Prostate gland (tissue), 2 donors: ENCODE measurements around the gene INMT. TPM values are rescaled to one million over a fixed set of nuclear protein-coding genes. Genes with fewer than 3 reads are reported as not detected.
A peak's percentile ranks its signal among the peaks of the same experiment; 100 is the strongest.

ENCODE experiments used
- DNase-seq: peaks from one replicate; pipeline ENCODE4 v3.0.0-alpha.2; 2019; ENCODE audit warnings: low spot score
- H3K27ac ChIP-seq, 2 donors: fragments of 200-600 bp; sonication (generic); 2 replicates each; pipeline ENCODE4 v1.5.1; 2017 to 2019
- H3K27me3 ChIP-seq: fragments of 200-600 bp; sonication (generic); replicated peaks from 2 replicates; pipeline ENCODE4 v1.5.1; 2019; ENCODE audit not compliant: insufficient read depth
- H3K36me3 ChIP-seq, 2 donors: fragments of 200-600 bp; sonication (generic); 1 replicate in 1 of 2; 2 replicates in 1 of 2; pipeline versions ENCODE4 v1.5.1 to v1.8.1; 2017 to 2019
- H3K4me1 ChIP-seq: fragments of 200-600 bp; sonication (generic); replicated peaks from 2 replicates; pipeline ENCODE4 v1.5.1; 2019
- H3K4me3 ChIP-seq, 2 donors: fragments of 200-600 bp; sonication (generic); 2 replicates each; pipeline ENCODE4 v1.5.1; 2017 to 2019
- H3K9me3 ChIP-seq: fragments of 200-600 bp; sonication (generic); 2 replicates; pipeline ENCODE4 v1.5.1; 2017
- CTCF ChIP-seq, 4 experiments: fragments of 200-600 bp in 2 of 4; fragments of 450-650 bp in 2 of 4; sonication (generic) in 2 of 4; IDR thresholded peaks; 1 replicate in 3 of 4; 2 replicates in 1 of 4; pipeline ENCODE4 v1.5.1; 2016 to 2019; ENCODE audit warnings: antibody characterized with exemption in 4 of 4, mild to moderate bottlenecking in 2 of 4, moderate library complexity in 2 of 4
- POLR2A ChIP-seq: fragments of 450-650 bp; IDR thresholded peaks from one replicate; pipeline ENCODE4 v1.6.1; 2016; ENCODE audit warnings: antibody characterized with exemption, mild to moderate bottlenecking
- POLR2AphosphoS5 ChIP-seq: sonication (generic); formaldehyde crosslinking; IDR thresholded peaks from one replicate; pipeline ENCODE4 v1.6.1; 2017; ENCODE audit warnings: antibody characterized with exemption
- WGBS: methylation state at CpG from one replicate; pipeline ENCODE4 v1.1.5; 2018; 5-methylcytosine and 5-hydroxymethylcytosine counted together
- intact Hi-C: fragments of 100-400 bp; cut with DNase I; formaldehyde crosslinking; loops from one replicate; pipeline ENCODE4 v1.14.2; 2022
- total RNA-seq, 2 donors: library from RNA; depleted of rRNA; stranded (reverse); fragments of >200 nt; gene quantifications; one replicate each; pipeline ENCODE4 v1.1.0, GENCODE V29; 2016

INMT gene
- total RNA-seq, 2 donors from 2014 or later: 41.4 to 132 TPM

GRCh38 chr7:30771880-30772425 is 20.0 kb downstream of the INMT start:
- Histone ChIP-seq H3K9me3 (no peaks in the 10 kb centered on the region), H3K36me3 (no peaks in the 10 kb centered on the region), H3K4me1 (no peaks in the 10 kb centered on the region), H3K27ac (peak overlapping the region; percentile 66 to 83), H3K4me3 (peak overlapping the region; percentile 68 to 78), H3K27me3 (no peaks in the 10 kb centered on the region)
- 4% methylated on average over 14 of the region's 15 CpGs for WGBS
- TF ChIP-seq POLR2AphosphoS5: no peak
- TF ChIP-seq CTCF (IDR thresholded peaks at IDR 0.05): no peak
- no peak for TF ChIP-seq POLR2A
- no peak for DNase-seq
- intact Hi-C loops: no loop called here

- 77% methylated on average over 6 of the region's 6 CpGs for WGBS
- no peaks in the 10 kb centered on the region for H3K9me3 ChIP-seq
- no peaks in the 10 kb centered on the region for H3K36me3 ChIP-seq
- no peak for DNase-seq
- H3K4me3 ChIP-seq: no peak overlapping the region
- peaks cover 4% of the 10 kb centered on the region for H3K4me1 ChIP-seq
- TF ChIP-seq POLR2AphosphoS5 (no peak), CTCF (IDR thresholded peaks at IDR 0.05) (no peak), POLR2A (no peak)
- intact Hi-C loops: no loop called here
- no peaks in the 10 kb centered on the region for H3K27me3 ChIP-seq
- no peak overlapping the region for H3K27ac ChIP-seq
These were observed 21.0 kb downstream of the INMT start for GRCh38 chr7:30772984-30773383.

GRCh38 chr7:30775992-30776391 is 24.1 kb downstream of the INMT start:
- DNase-seq: no peak
- H3K27ac ChIP-seq: no peak overlapping the region
- no peaks in the 10 kb centered on the region for H3K27me3 ChIP-seq
- H3K9me3 ChIP-seq: no peaks in the 10 kb centered on the region
- H3K36me3 ChIP-seq: no peaks in the 10 kb centered on the region
- intact Hi-C loops: no loop called here
- no peak overlapping the region for H3K4me3 ChIP-seq
- no peak for TF ChIP-seq POLR2AphosphoS5
- no peak for TF ChIP-seq CTCF (IDR thresholded peaks at IDR 0.05)
- TF ChIP-seq POLR2A: no peak
- H3K4me1 ChIP-seq: peaks cover 4% of the 10 kb centered on the region

- no peak overlapping the region for H3K4me3 ChIP-seq
- H3K9me3 ChIP-seq: no peaks in the 10 kb centered on the region
- DNase-seq: no peak
- 85% methylated on average over 4 of the region's 4 CpGs for WGBS
- H3K27ac ChIP-seq: peak overlapping the region in 1 of 2 donors; percentile 64
- no peaks in the 10 kb centered on the region for H3K27me3 ChIP-seq
- peaks cover 4% of the 10 kb centered on the region for H3K4me1 ChIP-seq
- peaks cover 0 to 1% of the 10 kb centered on the region in 2 donors for H3K36me3 ChIP-seq
- TF ChIP-seq POLR2AphosphoS5: no peak
- intact Hi-C loops: no loop called here
These were observed 25.0 kb downstream of the INMT start for GRCh38 chr7:30776971-30777370.

- peaks cover 4% of the 10 kb centered on the region for H3K4me1 ChIP-seq
- no peaks in the 10 kb centered on the region for H3K27me3 ChIP-seq
- H3K27ac ChIP-seq: peak overlapping the region; percentile 36 to 64
- H3K36me3 ChIP-seq: peaks cover 0 to 7% of the 10 kb centered on the region in 2 donors
- 62% methylated on average over 15 of the region's 15 CpGs for WGBS
- intact Hi-C loops: no loop called here
- TF ChIP-seq CTCF (IDR thresholded peaks at IDR 0.05) (no peak), POLR2A (no peak), POLR2AphosphoS5 (peak; percentile 36)
- H3K9me3 ChIP-seq: no peaks in the 10 kb centered on the region
- DNase-seq: peak; percentile 36
- no peak overlapping the region for H3K4me3 ChIP-seq
These were observed 26.5 kb downstream of the INMT start for GRCh38 chr7:30778255-30779025.
